ENCODE results near the gene FMN1. TPM values are rescaled to one million over a fixed set of nuclear protein-coding genes. Genes with fewer than 3 reads are reported as not detected.

The FMN1 gene
- total RNA-seq, 1 experiment from 2014 or later, result 2.4 TPM

DNA sequence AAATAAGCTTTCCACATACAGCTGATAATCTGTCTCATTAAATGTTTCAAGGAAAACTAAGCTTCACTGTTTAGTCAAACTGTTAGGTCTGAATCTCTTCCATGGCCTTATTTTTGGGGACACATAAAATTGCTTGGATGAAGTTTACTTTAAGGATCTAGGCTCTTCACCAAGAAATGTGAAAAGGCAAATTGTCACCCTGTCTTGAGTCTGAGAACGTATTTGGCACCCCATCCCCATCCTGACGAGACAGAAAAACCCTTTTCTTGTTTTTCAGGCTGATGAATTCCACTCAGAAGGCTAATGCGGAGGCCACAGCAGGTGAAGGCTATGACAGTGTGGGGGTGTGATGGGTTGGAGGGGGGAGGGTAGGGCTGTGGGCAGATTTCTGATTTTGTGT lies 250.1 kb downstream of the FMN1 start:
- no TSS peak for BruUV-seq (replicated peaks)
- Histone ChIP-seq H3K9me3 (ENCODE audit: low read length) (no peaks in the 10 kb centered on the region), H3K27me3 (ENCODE audit: low read length) (no peaks in the 10 kb centered on the region), H3K79me2 (ENCODE audit: low read length) (no peaks in the 10 kb centered on the region), H4K20me1 (ENCODE audit: low read length) (no peaks in the 10 kb centered on the region), H2AFZ (ENCODE audit: low read length) (no peak overlapping the region), H3K4me2 (ENCODE audit: low read length) (no peak overlapping the region), H3K36me3 (ENCODE audit: low read depth, low read length) (no peaks in the 10 kb centered on the region), H3K9ac (ENCODE audit: low read length) (no peak overlapping the region), H3F3A (ENCODE audit: low read length, unreplicated experiment) (no peaks in the 10 kb centered on the region), H3K27ac (ENCODE audit: low read length) (no peak overlapping the region), H3K9me2 (replicated peaks; ENCODE audit: low read length) (no peaks in the 10 kb centered on the region), H3K4me3 (ENCODE audit: low read length) (no peak overlapping the region), H3K4me1 (ENCODE audit: insufficient read depth, low read length) (no peaks in the 10 kb centered on the region)
- DNase-seq (no peak), ATAC-seq (no peak)
- TF ChIP-seq EZH2phosphoT487 (IDR thresholded peaks at IDR 0.05; ENCODE audit: borderline replicate concordance, low read length) (no peak), EZH2 (IDR thresholded peaks at IDR 0.05; ENCODE audit: low read length, unreplicated experiment) (no peak)
- TF ChIP-seq, protein P1, sequence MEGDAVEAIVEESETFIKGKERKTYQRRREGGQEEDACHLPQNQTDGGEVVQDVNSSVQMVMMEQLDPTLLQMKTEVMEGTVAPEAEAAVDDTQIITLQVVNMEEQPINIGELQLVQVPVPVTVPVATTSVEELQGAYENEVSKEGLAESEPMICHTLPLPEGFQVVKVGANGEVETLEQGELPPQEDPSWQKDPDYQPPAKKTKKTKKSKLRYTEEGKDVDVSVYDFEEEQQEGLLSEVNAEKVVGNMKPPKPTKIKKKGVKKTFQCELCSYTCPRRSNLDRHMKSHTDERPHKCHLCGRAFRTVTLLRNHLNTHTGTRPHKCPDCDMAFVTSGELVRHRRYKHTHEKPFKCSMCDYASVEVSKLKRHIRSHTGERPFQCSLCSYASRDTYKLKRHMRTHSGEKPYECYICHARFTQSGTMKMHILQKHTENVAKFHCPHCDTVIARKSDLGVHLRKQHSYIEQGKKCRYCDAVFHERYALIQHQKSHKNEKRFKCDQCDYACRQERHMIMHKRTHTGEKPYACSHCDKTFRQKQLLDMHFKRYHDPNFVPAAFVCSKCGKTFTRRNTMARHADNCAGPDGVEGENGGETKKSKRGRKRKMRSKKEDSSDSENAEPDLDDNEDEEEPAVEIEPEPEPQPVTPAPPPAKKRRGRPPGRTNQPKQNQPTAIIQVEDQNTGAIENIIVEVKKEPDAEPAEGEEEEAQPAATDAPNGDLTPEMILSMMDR (conservative IDR thresholded peaks at IDR 0.05; ENCODE audit: low read depth, low read length), result no peak
- CTCF ChIA-PET, result no interaction called here
- intact Hi-C loops (cut with micrococcal nuclease), result no loop called here
- POLR2A ChIA-PET (ENCODE audit: unreplicated experiment), result no interaction called here

DNA sequence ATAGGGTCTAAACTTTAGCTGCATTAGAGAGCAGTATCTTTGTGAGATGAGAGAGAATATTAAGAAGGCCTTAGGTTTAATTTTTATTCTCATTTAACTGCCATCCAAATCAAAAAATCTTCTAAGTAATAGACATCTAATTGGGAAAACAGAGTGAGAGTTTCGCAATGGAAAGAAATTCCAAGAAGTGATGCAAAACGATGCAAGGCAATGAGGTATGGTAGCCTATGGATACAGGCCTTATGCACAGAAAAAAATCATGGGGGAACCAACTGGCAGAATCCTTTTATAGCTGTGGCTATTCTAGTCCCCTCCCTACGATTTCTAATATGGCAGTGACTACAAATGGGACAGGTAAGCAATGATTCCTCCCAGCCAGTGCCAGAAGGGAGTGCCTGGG lies 250.8 kb downstream of the FMN1 start:
- intact Hi-C loops (cut with micrococcal nuclease), result no loop called here
- DNase-seq (no peak), ATAC-seq (no peak)
- Histone ChIP-seq H3K79me2 (ENCODE audit: low read length) (no peaks in the 10 kb centered on the region), H3K9me2 (replicated peaks; ENCODE audit: low read length) (no peaks in the 10 kb centered on the region), H3F3A (ENCODE audit: low read length, unreplicated experiment) (no peaks in the 10 kb centered on the region), H4K20me1 (ENCODE audit: low read length) (no peaks in the 10 kb centered on the region), H3K9me3 (ENCODE audit: low read length) (no peaks in the 10 kb centered on the region), H2AFZ (ENCODE audit: low read length) (no peak overlapping the region), H3K27me3 (ENCODE audit: low read length) (no peaks in the 10 kb centered on the region), H3K9ac (ENCODE audit: low read length) (no peak overlapping the region), H3K4me1 (ENCODE audit: insufficient read depth, low read length) (no peaks in the 10 kb centered on the region), H3K4me3 (ENCODE audit: low read length) (no peak overlapping the region), H3K36me3 (ENCODE audit: low read depth, low read length) (no peaks in the 10 kb centered on the region), H3K4me2 (ENCODE audit: low read length) (no peak overlapping the region), H3K27ac (ENCODE audit: low read length) (no peak overlapping the region)
- POLR2A ChIA-PET (ENCODE audit: unreplicated experiment), result no interaction called here
- TF ChIP-seq EZH2 (IDR thresholded peaks at IDR 0.05; ENCODE audit: low read length, unreplicated experiment) (no peak), EZH2phosphoT487 (IDR thresholded peaks at IDR 0.05; ENCODE audit: borderline replicate concordance, low read length) (no peak)
- TF ChIP-seq, protein P1 (conservative IDR thresholded peaks at IDR 0.05; ENCODE audit: low read depth, low read length), result no peak
- BruUV-seq (replicated peaks), result no TSS peak
- CTCF ChIA-PET, result no interaction called here

DNA sequence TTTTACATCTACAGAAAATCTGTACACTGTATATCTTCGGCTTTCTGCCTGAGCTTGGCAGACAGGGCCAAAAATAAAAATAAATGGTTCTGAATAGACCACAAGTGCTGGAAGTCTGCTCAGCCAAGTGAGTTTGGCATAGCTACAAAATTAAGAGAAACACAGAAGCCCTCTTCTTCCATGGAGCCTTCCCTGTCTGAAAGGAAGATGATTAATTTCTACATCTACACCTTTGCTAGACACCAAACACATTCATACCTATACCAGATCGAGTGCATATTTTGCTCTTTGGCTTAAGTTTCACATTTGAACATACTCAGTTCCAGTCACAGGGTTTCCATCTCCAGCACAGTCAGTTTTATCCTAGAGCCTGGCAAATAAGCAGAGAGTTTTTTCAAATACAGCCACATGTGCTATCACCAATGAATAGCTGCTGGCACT lies 252.1 kb downstream of the FMN1 start:
- H3K9me2 ChIP-seq (replicated peaks; ENCODE audit: low read length), result no peaks in the 10 kb centered on the region
- no peaks in the 10 kb centered on the region for H3K4me1 ChIP-seq (ENCODE audit: insufficient read depth, low read length)
- H3K27me3 ChIP-seq (ENCODE audit: low read length), result no peaks in the 10 kb centered on the region
- H3K79me2 ChIP-seq (ENCODE audit: low read length), result no peaks in the 10 kb centered on the region
- H3K4me2 ChIP-seq (ENCODE audit: low read length), result no peak overlapping the region
- no peak overlapping the region for H2AFZ ChIP-seq (ENCODE audit: low read length)
- DNase-seq (no peak), ATAC-seq (no peak)
- H3K27ac ChIP-seq (ENCODE audit: low read length), result no peak overlapping the region
- CTCF ChIA-PET, result no interaction called here
- BruUV-seq (replicated peaks), result no TSS peak
- TF ChIP-seq EZH2phosphoT487 (IDR thresholded peaks at IDR 0.05; ENCODE audit: borderline replicate concordance, low read length), result no peak
- TF ChIP-seq, protein P1 (conservative IDR thresholded peaks at IDR 0.05; ENCODE audit: low read depth, low read length), result no peak
- no peak for TF ChIP-seq EZH2 (IDR thresholded peaks at IDR 0.05; ENCODE audit: low read length, unreplicated experiment)
- POLR2A ChIA-PET (ENCODE audit: unreplicated experiment), result no interaction called here
- no peak overlapping the region for H3K9ac ChIP-seq (ENCODE audit: low read length)
- intact Hi-C loops (cut with micrococcal nuclease), result no loop called here
- no peaks in the 10 kb centered on the region for H3F3A ChIP-seq (ENCODE audit: low read length, unreplicated experiment)
- no peak overlapping the region for H3K4me3 ChIP-seq (ENCODE audit: low read length)
- no peaks in the 10 kb centered on the region for H4K20me1 ChIP-seq (ENCODE audit: low read length)
- no peaks in the 10 kb centered on the region for H3K9me3 ChIP-seq (ENCODE audit: low read length)
- H3K36me3 ChIP-seq (ENCODE audit: low read depth, low read length), result no peaks in the 10 kb centered on the region

All from PC-3 (cell line).